LNCAP (cell line): ENCODE data around the gene HPS1.

ENCODE experiments used
- TF ChIP-seq, protein P1 (sequence below): fragments of 450-650 bp; IDR thresholded peaks from 2 replicates; pipeline ENCODE4 v1.5.1; 2017; ENCODE audit warnings: mild to moderate bottlenecking

The HPS1 gene

GRCh38 chr10:98483658-98484057, 36.9 kb upstream of the HPS1 start:
- TF ChIP-seq, protein P1, sequence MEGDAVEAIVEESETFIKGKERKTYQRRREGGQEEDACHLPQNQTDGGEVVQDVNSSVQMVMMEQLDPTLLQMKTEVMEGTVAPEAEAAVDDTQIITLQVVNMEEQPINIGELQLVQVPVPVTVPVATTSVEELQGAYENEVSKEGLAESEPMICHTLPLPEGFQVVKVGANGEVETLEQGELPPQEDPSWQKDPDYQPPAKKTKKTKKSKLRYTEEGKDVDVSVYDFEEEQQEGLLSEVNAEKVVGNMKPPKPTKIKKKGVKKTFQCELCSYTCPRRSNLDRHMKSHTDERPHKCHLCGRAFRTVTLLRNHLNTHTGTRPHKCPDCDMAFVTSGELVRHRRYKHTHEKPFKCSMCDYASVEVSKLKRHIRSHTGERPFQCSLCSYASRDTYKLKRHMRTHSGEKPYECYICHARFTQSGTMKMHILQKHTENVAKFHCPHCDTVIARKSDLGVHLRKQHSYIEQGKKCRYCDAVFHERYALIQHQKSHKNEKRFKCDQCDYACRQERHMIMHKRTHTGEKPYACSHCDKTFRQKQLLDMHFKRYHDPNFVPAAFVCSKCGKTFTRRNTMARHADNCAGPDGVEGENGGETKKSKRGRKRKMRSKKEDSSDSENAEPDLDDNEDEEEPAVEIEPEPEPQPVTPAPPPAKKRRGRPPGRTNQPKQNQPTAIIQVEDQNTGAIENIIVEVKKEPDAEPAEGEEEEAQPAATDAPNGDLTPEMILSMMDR: no peak

GRCh38 chr10:98482096-98482495, 35.4 kb upstream of the HPS1 start:
- TF ChIP-seq, protein P1: no peak

GRCh38 chr10:98481404-98481945, 34.7 kb upstream of the HPS1 start:
- TF ChIP-seq, protein P1: no peak

GRCh38 chr10:98478430-98479222, 31.9 kb upstream of the HPS1 start:
- TF ChIP-seq, protein P1: no peak

DNA sequence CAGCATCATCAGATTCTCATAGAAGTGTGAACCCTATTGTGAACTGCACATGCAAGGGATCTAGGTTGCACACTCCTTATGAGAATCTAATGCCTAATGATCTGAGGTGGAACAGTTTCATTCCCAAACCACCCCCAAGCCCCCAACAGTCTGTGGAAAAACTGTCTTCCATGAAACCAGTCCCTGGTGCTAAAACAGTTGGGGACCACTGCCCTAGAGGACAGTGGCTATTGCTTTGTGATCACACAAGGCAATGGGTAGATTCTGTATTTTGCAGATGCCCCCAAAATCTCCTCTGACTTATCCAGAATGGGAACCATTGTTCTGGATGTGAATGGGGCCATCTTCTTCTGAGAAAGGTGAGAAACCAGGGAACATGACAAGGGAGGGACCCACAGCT, 31.1 kb upstream of the HPS1 start:
- TF ChIP-seq, protein P1: no peak

DNA sequence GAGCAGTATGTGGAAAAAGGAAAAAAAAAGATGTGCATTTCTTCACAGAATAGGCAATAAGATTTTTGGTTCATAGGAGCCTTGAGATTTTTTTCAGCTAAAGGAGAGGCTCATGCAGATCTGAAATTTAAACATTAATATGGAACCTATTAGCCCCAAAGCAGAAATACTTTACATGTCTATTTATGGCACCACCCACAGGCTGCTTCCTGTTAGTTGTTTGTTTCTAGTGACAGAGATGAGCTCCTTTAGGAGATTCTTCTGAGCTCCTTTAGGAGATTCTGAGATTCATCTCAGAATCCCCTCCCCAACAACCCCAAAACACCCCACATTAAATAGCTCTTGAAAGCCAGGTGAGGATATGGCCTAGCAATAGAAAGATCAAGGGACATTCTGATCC, 27.9 kb upstream of the HPS1 start:
- TF ChIP-seq, protein P1: no peak

DNA sequence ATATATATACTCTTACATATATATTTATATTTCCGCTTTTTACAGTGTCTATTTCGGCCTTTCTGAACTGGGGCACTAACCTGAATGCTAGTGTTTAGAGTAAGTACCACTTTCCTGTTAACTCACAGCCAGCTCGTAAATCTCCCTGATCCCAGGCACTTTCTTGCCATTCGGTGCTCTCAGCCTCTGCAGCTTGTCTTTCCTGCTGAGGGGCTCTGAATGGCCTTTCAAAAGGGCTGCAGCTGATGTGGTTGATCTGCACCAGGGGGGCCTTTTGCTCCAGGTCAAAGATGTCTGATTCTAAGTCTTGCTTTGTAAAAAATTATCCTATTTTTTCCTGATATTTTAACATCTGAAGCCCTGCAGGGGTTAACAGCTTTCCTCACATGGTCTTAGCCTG, 25.5 kb upstream of the HPS1 start:
- TF ChIP-seq, protein P1: no peak
